K562 (cell line): ENCODE results near the gene LMNA. TPM values are rescaled to one million over a fixed set of nuclear protein-coding genes. Genes with fewer than 3 reads are reported as not detected.

Experiments
- BRCA1 ChIP-seq, 2 experiments: fragments of 450-650 bp in 1 of 2; sonication (generic) in 1 of 2; formaldehyde crosslinking in 1 of 2; IDR thresholded peaks; 2 replicates each; pipeline versions ENCODE4 v1.5.0 to v1.6.1; 2017 to 2020; ENCODE audit warnings: mild to moderate bottlenecking in 1 of 2, missing genetic modification reagents in 1 of 2
- FOS ChIP-seq: IDR thresholded peaks from 3 replicates; pipeline ENCODE4 v1.6.1; 2011; ENCODE audit not compliant: insufficient read length; ENCODE audit errors: extremely low read depth
- MGA ChIP-seq: fragments of 450-650 bp; IDR thresholded peaks from 2 replicates; pipeline ENCODE4 v1.6.1; 2016; ENCODE audit warnings: mild to moderate bottlenecking, moderate library complexity
- SMARCB1 ChIP-seq: IDR thresholded peaks from 2 replicates; pipeline ENCODE4 v1.6.1; 2011; ENCODE audit warnings: improper control_type of control experiment, low read depth; ENCODE audit not compliant: insufficient read length
- ZNF41 ChIP-seq: fragments of 250-450 bp; sonication (Bioruptor Pico); conservative IDR thresholded peaks from 2 replicates; pipeline ENCODE4 v1.4.0; 2020; ENCODE audit warnings: mild to moderate bottlenecking
- polyA plus RNA-seq, 8 experiments: library from polyadenylated mRNA; depleted of rRNA in 4 of 8; stranded (reverse) in 5 of 8; unstranded in 3 of 8; fragments of >200 nt; fragmentation: Nextera tagmentation in 2 of 8; fragmentation: Illumina TruSeq in 1 of 8; extraction: Ambion mirVana in 2 of 8; extraction: Trizol in 1 of 8; gene quantifications; 2 replicates each; pipeline versions ENCODE4 v1.2.1 to v1.2.3, GENCODE V29; 2011 to 2014; ENCODE audit warnings: inconsistent platforms in 1 of 8, missing spikeins in 1 of 8
- total RNA-seq, 7 experiments: library from RNA; depleted of rRNA in 6 of 7; stranded (reverse); fragments of >200 nt in 6 of 7; fragmentation: Illumina TruSeq in 2 of 7; extraction: Trizol in 2 of 7; gene quantifications; 2 replicates each; pipeline versions ENCODE4 v1.2.1 to v1.2.3, GENCODE V29; 2011 to 2021; ENCODE audit warnings: low replicate concordance in 1 of 7
- TF ChIP-seq, protein P1 (sequence below), 3 experiments: fragments of 200-800 bp in 1 of 3; fragments of 250-450 bp in 1 of 3; fragments of 450-650 bp in 1 of 3; sonication (Bioruptor Pico) in 1 of 3; sonication (Bioruptor generic) in 1 of 3; formaldehyde crosslinking in 1 of 3; IDR thresholded peaks; 2 replicates each; pipeline versions ENCODE4 v1.6.1 to v1.8.0; 2016 to 2022; ENCODE audit warnings: mild to moderate bottlenecking in 2 of 3, missing genetic modification characterization in 2 of 3, missing compliant biosample characterization in 1 of 3, moderate library complexity in 1 of 3
- TF ChIP-seq, protein P2 (sequence below): fragments of 250-450 bp; sonication (Bioruptor Pico); IDR thresholded peaks from 2 replicates; pipeline ENCODE4 v1.8.0; 2022; ENCODE audit warnings: inconsistent platforms

The LMNA gene
- total and polyA plus RNA-seq, 9 of the 15 experiments (the other 6 are each of a cell fraction or from before 2014, with no cell fraction given): 1.00 to 347 (median 88.2) TPM

DNA sequence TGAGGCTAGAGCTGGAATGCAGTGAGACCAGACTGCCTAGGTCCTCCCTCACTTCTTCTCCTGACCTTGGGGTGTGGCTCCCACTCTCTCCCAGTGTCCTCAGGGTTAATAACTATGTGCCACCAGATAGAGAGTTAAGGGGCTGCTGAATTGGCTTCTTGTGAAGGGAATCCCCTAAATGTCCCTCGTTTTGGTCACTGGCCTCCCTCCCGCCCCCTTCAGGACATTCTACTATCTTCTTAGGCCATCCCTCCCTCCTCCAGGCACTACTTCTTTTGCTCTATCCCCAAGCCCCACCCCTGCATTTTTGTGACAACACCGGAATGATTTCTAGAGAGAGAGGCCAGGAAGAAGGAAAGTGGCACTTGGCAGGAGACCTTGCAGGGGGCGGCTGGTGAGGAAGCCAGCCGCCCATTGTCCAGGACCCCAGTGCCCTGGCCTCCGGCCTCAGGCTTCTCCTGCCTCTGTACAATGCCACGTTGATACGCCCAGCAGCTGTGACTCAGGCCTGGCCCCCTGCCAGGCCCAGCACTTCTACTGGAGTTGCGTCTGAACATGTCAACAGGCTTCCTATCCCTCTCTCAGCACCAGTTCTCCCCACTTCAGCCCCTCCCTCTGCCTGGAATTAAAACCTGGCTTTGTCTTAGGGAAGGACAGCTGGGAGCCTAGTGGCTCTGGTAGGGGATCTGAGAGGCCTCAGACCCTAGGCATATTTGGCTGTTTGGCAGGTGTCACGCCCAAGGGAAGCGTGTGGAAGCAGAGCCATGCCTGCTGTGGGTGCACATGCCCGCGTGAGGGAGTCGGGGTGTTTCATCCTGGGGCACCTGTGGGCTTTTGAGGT, 9.1 kb downstream of the LMNA start (continued):
- TF ChIP-seq, protein P1, sequence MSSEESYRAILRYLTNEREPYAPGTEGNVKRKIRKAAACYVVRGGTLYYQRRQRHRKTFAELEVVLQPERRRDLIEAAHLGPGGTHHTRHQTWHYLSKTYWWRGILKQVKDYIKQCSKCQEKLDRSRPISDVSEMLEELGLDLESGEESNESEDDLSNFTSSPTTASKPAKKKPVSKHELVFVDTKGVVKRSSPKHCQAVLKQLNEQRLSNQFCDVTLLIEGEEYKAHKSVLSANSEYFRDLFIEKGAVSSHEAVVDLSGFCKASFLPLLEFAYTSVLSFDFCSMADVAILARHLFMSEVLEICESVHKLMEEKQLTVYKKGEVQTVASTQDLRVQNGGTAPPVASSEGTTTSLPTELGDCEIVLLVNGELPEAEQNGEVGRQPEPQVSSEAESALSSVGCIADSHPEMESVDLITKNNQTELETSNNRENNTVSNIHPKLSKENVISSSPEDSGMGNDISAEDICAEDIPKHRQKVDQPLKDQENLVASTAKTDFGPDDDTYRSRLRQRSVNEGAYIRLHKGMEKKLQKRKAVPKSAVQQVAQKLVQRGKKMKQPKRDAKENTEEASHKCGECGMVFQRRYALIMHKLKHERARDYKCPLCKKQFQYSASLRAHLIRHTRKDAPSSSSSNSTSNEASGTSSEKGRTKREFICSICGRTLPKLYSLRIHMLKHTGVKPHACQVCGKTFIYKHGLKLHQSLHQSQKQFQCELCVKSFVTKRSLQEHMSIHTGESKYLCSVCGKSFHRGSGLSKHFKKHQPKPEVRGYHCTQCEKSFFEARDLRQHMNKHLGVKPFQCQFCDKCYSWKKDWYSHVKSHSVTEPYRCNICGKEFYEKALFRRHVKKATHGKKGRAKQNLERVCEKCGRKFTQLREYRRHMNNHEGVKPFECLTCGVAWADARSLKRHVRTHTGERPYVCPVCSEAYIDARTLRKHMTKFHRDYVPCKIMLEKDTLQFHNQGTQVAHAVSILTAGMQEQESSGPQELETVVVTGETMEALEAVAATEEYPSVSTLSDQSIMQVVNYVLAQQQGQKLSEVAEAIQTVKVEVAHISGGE (CRISPR knock-in tag; IDR thresholded peaks at IDR 0.05): peak in 1 of 3 experiments; percentile 17; a peak in 1 of 6 replicates
- TF ChIP-seq MGA: no peak
- TF ChIP-seq FOS: peak; percentile 8
- TF ChIP-seq, protein P2, sequence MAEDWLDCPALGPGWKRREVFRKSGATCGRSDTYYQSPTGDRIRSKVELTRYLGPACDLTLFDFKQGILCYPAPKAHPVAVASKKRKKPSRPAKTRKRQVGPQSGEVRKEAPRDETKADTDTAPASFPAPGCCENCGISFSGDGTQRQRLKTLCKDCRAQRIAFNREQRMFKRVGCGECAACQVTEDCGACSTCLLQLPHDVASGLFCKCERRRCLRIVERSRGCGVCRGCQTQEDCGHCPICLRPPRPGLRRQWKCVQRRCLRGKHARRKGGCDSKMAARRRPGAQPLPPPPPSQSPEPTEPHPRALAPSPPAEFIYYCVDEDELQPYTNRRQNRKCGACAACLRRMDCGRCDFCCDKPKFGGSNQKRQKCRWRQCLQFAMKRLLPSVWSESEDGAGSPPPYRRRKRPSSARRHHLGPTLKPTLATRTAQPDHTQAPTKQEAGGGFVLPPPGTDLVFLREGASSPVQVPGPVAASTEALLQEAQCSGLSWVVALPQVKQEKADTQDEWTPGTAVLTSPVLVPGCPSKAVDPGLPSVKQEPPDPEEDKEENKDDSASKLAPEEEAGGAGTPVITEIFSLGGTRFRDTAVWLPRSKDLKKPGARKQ (CRISPR knock-in tag): no peak
- peak; percentile 85 for TF ChIP-seq SMARCB1
- TF ChIP-seq ZNF41 (CRISPR knock-in tag): no peak
- no peak for TF ChIP-seq BRCA1 (IDR thresholded peaks at IDR 0.05)
- no peak for TF ChIP-seq BRCA1 (CRISPR knock-in tag; IDR thresholded peaks at IDR 0.05)
